DLD1 (cell line): Measurements from ENCODE around the gene NPHP1.
"Not testable (repeated sequence)": the region's sequence is repeated elsewhere in the genome, so short reads cannot be mapped to it uniquely, and the experiment has no call there.

Experiments used
- in situ Hi-C: cut with HindIII; loops from 2 replicates; pipeline ENCODE4 v1.10.0; 2017; ENCODE audit warnings: low sequenced_read_pairs

Gene NPHP1

GRCh38 chr2:110105183-110105582 lies 99.6 kb downstream of the NPHP1 start:
- in situ Hi-C loops: no loop called here

- in situ Hi-C loops: no loop called here
Observed at GRCh38 chr2:110104025-110104771, 100.6 kb downstream of the NPHP1 start.

DNA sequence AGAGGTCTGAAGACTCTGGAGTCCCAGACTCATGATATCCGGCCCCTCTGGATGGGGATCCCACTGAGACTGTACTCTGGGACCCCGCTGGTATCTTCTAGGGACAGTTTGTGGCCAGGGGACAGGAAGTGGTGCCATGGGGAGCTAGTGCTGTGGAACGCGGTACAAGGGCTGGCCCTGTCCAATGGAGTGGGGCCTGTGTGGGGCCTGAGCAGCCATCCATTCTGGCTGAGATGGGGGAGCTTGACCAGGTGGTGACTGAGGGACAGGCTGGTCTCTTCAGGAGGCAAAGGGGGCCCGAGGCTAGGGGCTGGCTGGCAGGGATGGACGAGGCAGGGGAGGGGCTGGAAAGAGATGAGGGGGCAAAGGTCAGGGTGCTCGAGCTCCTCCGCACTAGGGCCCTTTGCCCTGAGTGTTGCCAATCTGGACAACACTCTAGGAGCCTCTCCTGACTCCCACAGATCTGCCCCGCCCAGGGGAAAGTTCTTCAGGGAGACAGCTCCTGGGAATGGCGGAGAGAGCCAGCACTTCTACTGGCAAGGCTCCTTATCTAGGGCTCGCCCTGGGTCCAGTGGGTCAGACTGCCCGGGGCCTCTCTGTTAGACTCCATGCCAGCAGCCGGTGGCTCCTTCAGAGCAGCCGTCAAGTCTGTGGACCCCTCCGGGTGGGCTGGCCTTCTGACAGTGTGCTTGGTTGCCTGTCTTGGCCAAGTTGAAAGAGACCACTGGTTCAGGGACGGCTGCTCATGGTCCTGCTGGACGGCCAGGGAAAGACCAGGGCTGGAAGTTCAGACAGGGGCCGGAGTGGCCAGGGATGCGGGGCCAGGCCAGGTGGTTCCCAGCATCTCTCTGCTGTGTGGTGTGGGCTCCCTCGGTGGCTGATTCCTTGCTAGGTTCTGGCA lies 101.5 kb downstream of the NPHP1 start:
- in situ Hi-C loops: no loop called here

- in situ Hi-C loops: no loop called here
Observed at GRCh38 chr2:110101901-110102803, 102.7 kb downstream of the NPHP1 start.

DNA sequence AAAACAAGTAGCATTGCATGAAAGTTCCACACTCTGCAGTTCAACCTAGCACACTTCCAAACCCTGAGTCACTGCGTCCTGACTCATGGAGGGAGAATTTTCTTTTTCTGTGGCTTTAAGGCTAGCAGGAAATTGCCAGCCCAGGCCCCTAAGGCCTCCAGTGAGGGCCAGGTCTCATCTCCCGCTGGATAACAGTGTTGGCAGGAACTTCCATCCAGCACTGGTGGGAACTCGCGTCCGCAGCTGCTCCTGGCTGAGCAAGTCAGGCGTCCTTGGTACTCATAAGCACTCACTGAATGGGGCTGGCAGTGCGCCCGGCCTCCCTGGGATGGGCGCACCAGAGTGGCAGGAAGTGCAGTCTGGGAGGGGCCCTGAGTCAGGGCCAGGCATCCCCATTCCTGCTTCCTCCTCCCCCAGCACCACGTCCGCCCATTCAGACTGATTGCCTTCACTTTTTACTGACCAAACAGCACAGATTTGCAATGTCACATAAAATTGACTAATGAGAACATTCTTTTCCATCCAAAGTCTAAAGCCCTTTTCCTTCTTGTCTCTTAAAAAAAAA lies 103.5 kb downstream of the NPHP1 start:
- in situ Hi-C loops: no loop called here

GRCh38 chr2:110100880-110101279 lies 103.9 kb downstream of the NPHP1 start:
- in situ Hi-C loops: not testable (repeated sequence)

GRCh38 chr2:110100480-110100879 lies 104.3 kb downstream of the NPHP1 start:
- in situ Hi-C loops: no loop called here

- in situ Hi-C loops: no loop called here
Observed at GRCh38 chr2:110099471-110100225, 105.2 kb downstream of the NPHP1 start.

DNA sequence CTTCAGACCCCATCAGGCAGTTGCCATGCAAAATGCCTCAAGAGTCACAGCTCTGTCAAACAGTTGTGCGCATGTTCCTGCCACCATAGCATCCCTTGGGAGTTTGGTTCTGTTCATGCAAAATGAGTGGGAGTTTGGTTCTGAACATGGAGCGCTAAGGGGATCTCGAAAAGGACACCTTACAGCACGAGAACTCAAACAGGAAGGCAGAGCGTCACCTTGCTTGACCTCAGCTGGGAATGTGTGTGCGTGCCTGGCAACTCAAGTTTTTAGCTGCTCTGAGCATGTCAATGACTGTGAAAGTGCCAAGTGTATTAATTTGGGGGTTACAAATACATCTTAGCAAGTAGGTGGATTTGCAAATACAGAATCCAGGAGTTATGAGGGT lies 105.8 kb downstream of the NPHP1 start:
- in situ Hi-C loops: no loop called here

- in situ Hi-C loops: no loop called here
Observed at GRCh38 chr2:110097506-110098220, 107.2 kb downstream of the NPHP1 start.

GRCh38 chr2:110095994-110096633 lies 108.7 kb downstream of the NPHP1 start:
- in situ Hi-C loops: no loop called here

DNA sequence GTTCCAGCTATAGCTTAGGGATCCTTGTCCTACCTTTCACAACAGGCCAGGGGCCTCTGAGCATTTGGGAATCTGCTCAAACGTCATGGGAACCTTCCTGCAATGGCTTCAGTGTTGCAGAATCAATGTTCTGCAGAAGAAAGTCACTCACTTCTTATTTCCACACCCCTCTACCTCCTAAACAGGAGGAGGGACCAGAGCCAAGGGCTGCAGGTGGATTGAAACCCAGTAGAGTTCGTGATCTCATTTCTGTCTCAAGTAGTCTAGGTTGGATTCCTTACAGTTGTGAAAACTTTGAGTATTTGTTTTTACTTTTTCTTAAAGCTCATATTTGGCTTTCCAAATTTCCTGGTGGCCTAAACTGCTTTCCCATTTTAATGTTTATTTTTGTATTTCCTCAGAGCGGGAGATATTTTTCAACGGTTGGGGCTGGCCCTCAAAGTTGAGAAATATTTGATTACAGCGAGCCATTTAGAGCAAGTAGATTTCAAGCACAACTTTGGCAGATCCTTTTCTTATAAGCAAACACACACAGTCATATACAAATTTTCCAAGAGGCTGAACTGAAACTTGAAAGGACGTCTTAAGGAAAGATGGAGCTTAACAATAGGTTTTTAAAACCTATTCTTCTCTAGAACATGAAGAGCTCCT lies 109.8 kb downstream of the NPHP1 start:
- in situ Hi-C loops: not testable (repeated sequence)

- in situ Hi-C loops: not testable (repeated sequence)
Observed at GRCh38 chr2:110093924-110094323, 110.9 kb downstream of the NPHP1 start.

GRCh38 chr2:110090164-110090563 lies 114.6 kb downstream of the NPHP1 start:
- in situ Hi-C loops: not testable (repeated sequence)

DNA sequence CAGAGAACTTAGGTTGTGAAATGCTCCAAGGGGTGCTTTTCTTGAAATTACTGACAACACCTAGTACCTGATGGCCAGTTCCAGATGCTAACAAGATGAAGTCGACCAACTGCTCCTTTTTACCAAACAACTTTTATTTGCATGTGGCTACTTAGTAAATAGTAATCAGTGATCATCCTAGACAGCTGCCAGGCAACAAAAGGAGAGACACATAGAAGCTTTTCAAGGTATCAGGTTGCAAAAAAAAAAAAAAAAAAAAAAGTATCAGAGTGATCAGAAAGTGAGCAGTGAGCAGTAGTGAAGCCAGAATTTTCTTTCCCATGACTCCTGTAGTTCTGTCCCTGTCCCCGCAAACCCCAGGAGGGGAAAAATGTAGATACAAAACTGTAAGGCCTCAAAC lies 121.1 kb downstream of the NPHP1 start:
- in situ Hi-C loops: not testable (repeated sequence)

- in situ Hi-C loops: not testable (repeated sequence)
Observed at GRCh38 chr2:110083162-110083561, 121.7 kb downstream of the NPHP1 start.

DNA sequence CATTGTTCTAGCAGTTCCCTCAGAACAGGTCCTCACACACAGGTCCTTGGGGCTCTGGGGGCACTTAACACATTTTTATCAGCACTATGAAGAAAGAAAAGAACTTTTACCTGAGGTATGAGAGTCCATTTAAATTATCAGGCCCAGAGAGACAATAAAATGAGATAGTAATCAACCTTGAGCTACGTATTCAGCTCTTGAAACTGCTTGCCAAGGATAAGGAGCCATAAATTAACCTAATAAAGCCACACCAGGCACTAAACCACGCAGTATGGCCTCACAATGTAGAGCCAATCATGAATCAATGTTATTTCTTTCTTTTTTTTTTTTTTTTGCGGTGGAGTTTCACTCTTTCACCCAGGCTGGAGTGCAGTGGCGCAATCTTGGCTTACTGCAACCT lies 126.7 kb downstream of the NPHP1 start:
- in situ Hi-C loops: not testable (repeated sequence)

DNA sequence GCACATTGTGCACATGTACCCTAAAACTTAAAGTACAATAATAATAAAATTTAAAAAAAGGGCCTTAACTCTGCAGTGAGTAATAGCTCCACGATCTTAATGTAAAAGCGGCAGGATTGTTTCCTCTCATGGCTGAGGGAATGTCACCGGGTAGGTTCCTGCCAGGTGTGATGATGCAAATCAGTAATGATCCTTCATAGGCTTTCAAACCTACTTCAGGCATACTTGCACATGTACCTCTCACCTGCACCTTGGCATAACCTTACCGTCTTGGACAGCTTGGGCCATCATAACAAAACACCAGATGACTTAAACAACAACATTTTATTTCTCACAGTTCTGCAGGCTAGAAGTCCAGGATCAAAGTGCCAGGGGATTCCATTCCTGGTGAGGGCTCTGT lies 128.9 kb downstream of the NPHP1 start:
- in situ Hi-C loops: not testable (repeated sequence)
